ENCODE measurements around the gene AQP6. TPM values are rescaled to one million over a fixed set of nuclear protein-coding genes. Genes with fewer than 3 reads are reported as not detected.
A peak's percentile ranks its signal among the peaks of the same experiment; 100 is the strongest.

The AQP6 gene
- total and polyA plus RNA-seq, 2 donors (not counting 1 experiment from before 2014, with no cell fraction given) = 0.17 TPM; not detected in 1

DNA sequence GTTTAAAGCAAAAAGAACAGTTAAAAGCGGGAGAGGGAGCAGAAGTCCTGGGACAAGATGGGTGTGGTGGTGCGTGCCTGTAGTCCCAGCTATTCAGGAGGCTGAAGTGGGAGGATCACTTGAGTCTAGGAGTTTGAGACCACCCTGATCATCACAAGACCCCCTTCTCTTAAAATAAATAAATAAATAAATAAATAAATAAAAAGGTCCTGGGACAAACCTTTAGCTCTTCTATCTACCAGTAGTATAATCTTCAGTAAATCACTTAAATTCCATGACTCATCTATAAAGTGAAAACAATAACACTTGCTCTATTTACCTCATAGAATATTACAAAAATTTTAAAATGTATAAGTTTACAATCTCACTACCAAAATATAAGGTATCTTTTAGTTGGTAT is 46.8 kb downstream of the AQP6 start:
- no peak overlapping the region for H2AFZ ChIP-seq (ENCODE audit: low read length)
- H3K9me3 ChIP-seq (ENCODE audit: control insufficient read depth, insufficient read depth, low read depth, low read length) = no peaks in the 10 kb centered on the region
- no peak overlapping the region for H3K9ac ChIP-seq (ENCODE audit: insufficient read depth, low read length)
- DNase-seq (ENCODE audit: low read depth in 2 of 2) = no peak
- H3K79me2 ChIP-seq (ENCODE audit: control insufficient read depth, insufficient read depth, low read length) = peaks cover 95% of the 10 kb centered on the region
- H3K27me3 ChIP-seq (ENCODE audit: control insufficient read depth, insufficient read depth, low read length) = no peaks in the 10 kb centered on the region
- H3K4me1 ChIP-seq (ENCODE audit: control insufficient read depth, extremely low read depth, insufficient read depth, low read length) = peaks cover 8% of the 10 kb centered on the region
- H3K4me2 ChIP-seq (ENCODE audit: extremely low read depth, insufficient read depth, low read length) = no peak overlapping the region
- H3K4me3 ChIP-seq (replicated peaks in 1 of 4; ENCODE audit: control extremely low read depth in 1 of 4, insufficient read depth in 1 of 4, low read depth in 3 of 4, low read length in 4 of 4) = no peak overlapping the region
- TF ChIP-seq, protein P1, sequence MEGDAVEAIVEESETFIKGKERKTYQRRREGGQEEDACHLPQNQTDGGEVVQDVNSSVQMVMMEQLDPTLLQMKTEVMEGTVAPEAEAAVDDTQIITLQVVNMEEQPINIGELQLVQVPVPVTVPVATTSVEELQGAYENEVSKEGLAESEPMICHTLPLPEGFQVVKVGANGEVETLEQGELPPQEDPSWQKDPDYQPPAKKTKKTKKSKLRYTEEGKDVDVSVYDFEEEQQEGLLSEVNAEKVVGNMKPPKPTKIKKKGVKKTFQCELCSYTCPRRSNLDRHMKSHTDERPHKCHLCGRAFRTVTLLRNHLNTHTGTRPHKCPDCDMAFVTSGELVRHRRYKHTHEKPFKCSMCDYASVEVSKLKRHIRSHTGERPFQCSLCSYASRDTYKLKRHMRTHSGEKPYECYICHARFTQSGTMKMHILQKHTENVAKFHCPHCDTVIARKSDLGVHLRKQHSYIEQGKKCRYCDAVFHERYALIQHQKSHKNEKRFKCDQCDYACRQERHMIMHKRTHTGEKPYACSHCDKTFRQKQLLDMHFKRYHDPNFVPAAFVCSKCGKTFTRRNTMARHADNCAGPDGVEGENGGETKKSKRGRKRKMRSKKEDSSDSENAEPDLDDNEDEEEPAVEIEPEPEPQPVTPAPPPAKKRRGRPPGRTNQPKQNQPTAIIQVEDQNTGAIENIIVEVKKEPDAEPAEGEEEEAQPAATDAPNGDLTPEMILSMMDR (conservative IDR thresholded peaks at IDR 0.05 in 1 of 2, IDR thresholded peaks at IDR 0.05 in 1 of 2; ENCODE audit: low read depth in 1 of 2, low read length in 2 of 2) = no peak
- no peak for TF ChIP-seq EZH2 (IDR thresholded peaks at IDR 0.05; ENCODE audit: low read length, missing control alignments)
- H3K27ac ChIP-seq (ENCODE audit: insufficient read depth, low read length) = no peak overlapping the region
- H4K20me1 ChIP-seq (ENCODE audit: control insufficient read depth, extremely low read depth, insufficient read depth, low read length) = no peaks in the 10 kb centered on the region
- H3K36me3 ChIP-seq (ENCODE audit: control insufficient read depth, insufficient read depth, low read length) = no peaks in the 10 kb centered on the region

DNA sequence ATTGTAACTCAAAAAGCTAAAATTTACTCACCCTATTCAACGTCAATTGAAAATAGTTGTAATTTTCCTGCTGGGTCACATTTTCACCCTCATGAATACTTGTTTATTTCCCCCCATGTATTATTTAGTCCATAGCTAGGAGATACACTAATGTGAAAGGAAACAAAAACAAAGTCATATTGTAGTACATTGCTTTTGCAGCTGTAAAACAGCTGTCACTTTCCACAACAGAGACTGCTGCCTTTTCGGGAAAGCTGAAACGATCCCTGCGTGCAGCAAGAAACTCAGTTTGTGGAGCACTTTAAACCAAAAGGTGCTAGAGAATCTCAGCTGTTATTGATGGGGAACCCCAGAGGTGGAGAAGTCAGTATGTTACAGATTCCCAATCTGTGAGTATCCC is 48.3 kb downstream of the AQP6 start:
- H3K36me3 ChIP-seq (ENCODE audit: control insufficient read depth, insufficient read depth, low read length) = no peaks in the 10 kb centered on the region
- H4K20me1 ChIP-seq (ENCODE audit: control insufficient read depth, extremely low read depth, insufficient read depth, low read length) = no peaks in the 10 kb centered on the region
- peak in 1 of 2 donors; percentile 45 for DNase-seq (ENCODE audit: low read depth in 2 of 2)
- peak overlapping the region in 3 of 4 experiments; percentile 5 to 53 (median 39) for H3K4me3 ChIP-seq (replicated peaks in 1 of 4; ENCODE audit: control extremely low read depth in 1 of 4, insufficient read depth in 1 of 4, low read depth in 3 of 4, low read length in 4 of 4)
- no peak for TF ChIP-seq EZH2 (IDR thresholded peaks at IDR 0.05; ENCODE audit: low read length, missing control alignments)
- TF ChIP-seq, protein P1 (conservative IDR thresholded peaks at IDR 0.05 in 1 of 2, IDR thresholded peaks at IDR 0.05 in 1 of 2; ENCODE audit: low read depth in 1 of 2, low read length in 2 of 2) = no peak
- no peaks in the 10 kb centered on the region for H3K27me3 ChIP-seq (ENCODE audit: control insufficient read depth, insufficient read depth, low read length)
- H3K9me3 ChIP-seq (ENCODE audit: control insufficient read depth, insufficient read depth, low read depth, low read length) = no peaks in the 10 kb centered on the region
- H3K9ac ChIP-seq (ENCODE audit: insufficient read depth, low read length) = no peak overlapping the region
- H3K4me1 ChIP-seq (ENCODE audit: control insufficient read depth, extremely low read depth, insufficient read depth, low read length) = peaks cover 8% of the 10 kb centered on the region
- peak overlapping the region; percentile 61 for H3K4me2 ChIP-seq (ENCODE audit: extremely low read depth, insufficient read depth, low read length)
- H2AFZ ChIP-seq (ENCODE audit: low read length) = peak overlapping the region; percentile 22
- H3K27ac ChIP-seq (ENCODE audit: insufficient read depth, low read length) = peak overlapping the region; percentile 5
- H3K79me2 ChIP-seq (ENCODE audit: control insufficient read depth, insufficient read depth, low read length) = peaks cover 92% of the 10 kb centered on the region

DNA sequence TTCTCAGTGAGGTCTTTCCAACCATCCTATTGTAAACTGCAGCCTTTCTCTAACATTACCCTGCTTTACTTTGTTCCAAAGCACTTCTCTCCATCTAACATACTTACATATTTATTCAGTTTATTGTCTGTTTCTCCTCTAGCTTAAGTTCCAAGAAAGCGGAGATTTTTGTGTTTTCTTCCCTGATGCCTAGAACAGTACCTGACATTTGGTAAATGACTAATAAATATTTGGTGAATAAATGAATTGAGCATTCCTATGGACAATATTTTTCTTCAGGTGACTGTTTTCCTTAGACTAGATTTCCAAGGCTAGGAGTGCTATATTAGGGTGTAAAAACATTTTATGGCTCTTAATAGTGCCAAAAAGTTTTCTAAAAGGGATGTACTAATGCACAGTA is 50.2 kb downstream of the AQP6 start:
- Histone ChIP-seq H3K4me2 (ENCODE audit: extremely low read depth, insufficient read depth, low read length) (no peak overlapping the region), H3K4me3 (replicated peaks in 1 of 4; ENCODE audit: control extremely low read depth in 1 of 4, insufficient read depth in 1 of 4, low read depth in 3 of 4, low read length in 4 of 4) (no peak overlapping the region), H3K36me3 (ENCODE audit: control insufficient read depth, insufficient read depth, low read length) (no peaks in the 10 kb centered on the region), H2AFZ (ENCODE audit: low read length) (no peak overlapping the region), H3K27me3 (ENCODE audit: control insufficient read depth, insufficient read depth, low read length) (no peaks in the 10 kb centered on the region), H3K79me2 (ENCODE audit: control insufficient read depth, insufficient read depth, low read length) (peaks cover 73% of the 10 kb centered on the region), H3K9ac (ENCODE audit: insufficient read depth, low read length) (no peak overlapping the region), H3K4me1 (ENCODE audit: control insufficient read depth, extremely low read depth, insufficient read depth, low read length) (peaks cover under 1% of the 10 kb centered on the region), H4K20me1 (ENCODE audit: control insufficient read depth, extremely low read depth, insufficient read depth, low read length) (no peaks in the 10 kb centered on the region), H3K27ac (ENCODE audit: insufficient read depth, low read length) (no peak overlapping the region), H3K9me3 (ENCODE audit: control insufficient read depth, insufficient read depth, low read depth, low read length) (no peaks in the 10 kb centered on the region)
- DNase-seq (ENCODE audit: low read depth in 2 of 2) = no peak
- no peak for TF ChIP-seq EZH2 (IDR thresholded peaks at IDR 0.05; ENCODE audit: low read length, missing control alignments)
- TF ChIP-seq, protein P1 (conservative IDR thresholded peaks at IDR 0.05 in 1 of 2, IDR thresholded peaks at IDR 0.05 in 1 of 2; ENCODE audit: low read depth in 1 of 2, low read length in 2 of 2) = no peak

Data from fibroblast of lung (primary cell).